GM12865 (cell line): ENCODE results near the gene MX2.

ENCODE experiments used
- DNase-seq: peaks from one replicate; pipeline ENCODE4 v3.0.0; 2010; ENCODE audit warnings: low read depth
- H3K4me3 ChIP-seq: 2 replicates; pipeline ENCODE4 v1.5.1; 2011; ENCODE audit warnings: mild to moderate bottlenecking, low read depth, low read length, control low read depth
- CTCF ChIP-seq: IDR thresholded peaks from 2 replicates; pipeline ENCODE4 v1.5.1; 2011; ENCODE audit warnings: low read length, control low read depth, low read depth, inconsistent platforms; ENCODE audit not compliant: insufficient read depth; ENCODE audit errors: missing control alignments

Gene MX2

GRCh38 chr21:41387042-41387819, 25.4 kb downstream of the MX2 start:
- H3K4me3 ChIP-seq: no peak overlapping the region
- no peak for TF ChIP-seq CTCF
- DNase-seq: no peak

GRCh38 chr21:41387824-41388223, 26.0 kb downstream of the MX2 start:
- TF ChIP-seq CTCF: no peak
- DNase-seq: no peak
- H3K4me3 ChIP-seq: no peak overlapping the region

GRCh38 chr21:41388259-41388658, 26.4 kb downstream of the MX2 start:
- TF ChIP-seq CTCF: no peak
- no peak overlapping the region for H3K4me3 ChIP-seq
- DNase-seq: no peak

GRCh38 chr21:41390043-41390639, 28.3 kb downstream of the MX2 start:
- TF ChIP-seq CTCF: no peak
- DNase-seq: no peak
- H3K4me3 ChIP-seq: no peak overlapping the region

GRCh38 chr21:41393876-41394465, 32.1 kb downstream of the MX2 start:
- no peak overlapping the region for H3K4me3 ChIP-seq
- TF ChIP-seq CTCF: no peak
- DNase-seq: no peak

GRCh38 chr21:41396558-41397075, 34.8 kb downstream of the MX2 start:
- no peak for TF ChIP-seq CTCF
- no peak overlapping the region for H3K4me3 ChIP-seq
- DNase-seq: no peak
